Mucosa of descending colon (tissue), 3 donors: ENCODE results near the gene CAPN11. TPM values are rescaled to one million over a fixed set of nuclear protein-coding genes. Genes with fewer than 3 reads are reported as not detected.

Experiments used
- ATAC-seq: fragments of 200-7000 bp; cut with Tn5 transposase; one replicate; pipeline ENCODE4 v1.9.1; 2020; ENCODE audit warnings: mild to moderate bottlenecking, moderate library complexity
- DNase-seq, 3 donors: peaks; one replicate each; pipeline ENCODE4 v3.0.0-alpha.2; 2020
- H3K36me3 ChIP-seq: fragments of 200-600 bp; one replicate; pipeline ENCODE4 v1.8.0; 2021; ENCODE audit warnings: low read depth, mild to moderate bottlenecking
- H3K4me1 ChIP-seq: fragments of 200-600 bp; one replicate; pipeline ENCODE4 v1.8.0; 2021; ENCODE audit warnings: low read depth, mild to moderate bottlenecking
- H3K4me3 ChIP-seq: fragments of 200-600 bp; one replicate; pipeline ENCODE4 v1.8.0; 2021; ENCODE audit warnings: mild to moderate bottlenecking
- H3K9me3 ChIP-seq: fragments of 200-600 bp; one replicate; pipeline ENCODE4 v1.8.0; 2021; ENCODE audit warnings: mild to moderate bottlenecking
- CTCF ChIP-seq: fragments of 200-600 bp; IDR thresholded peaks from one replicate; pipeline ENCODE4 v1.8.0; 2022; ENCODE audit warnings: antibody characterized with exemption, mild to moderate bottlenecking
- intact Hi-C, 2 donors: fragments of 100-400 bp; cut with DNase I in 1 of 2; cut with micrococcal nuclease in 1 of 2; formaldehyde crosslinking; loops; one replicate each; pipeline versions ENCODE4 v1.11.0 to v1.11.1; 2022; cut with DNase I, micrococcal nuclease
- total RNA-seq, 3 donors: library from RNA; stranded (reverse); fragmentation: NEBNext Ultra II Directional in 2 of 3; extraction: Animal tissue kit (Norgen Biotek cat#: 25700) in 2 of 3; gene quantifications; one replicate each; pipeline versions ENCODE4 v1.2.1 to v1.2.4, GENCODE V29; 2021 to 2023
- donor health status: DM: no; HTN: no; CAD: no; lungs with moderate emphysema.
- donor health status: DM: no; HTN: no; CAD: no.
- donor health status: DM: no; HTN: yes; CAD: no.

CAPN11 gene
- total RNA-seq, 3 donors from 2014 or later = 0.35 to 1.2 (median 1.1) TPM

GRCh38 chr6:44219053-44219814, 60.6 kb downstream of the CAPN11 start:
- peak; percentile 68 for ATAC-seq

GRCh38 chr6:44219815-44220784, 61.5 kb downstream of the CAPN11 start:
- intact Hi-C loops = no loop called here
- Histone ChIP-seq H3K36me3 (no peaks in the 10 kb centered on the region), H3K4me3 (peak overlapping the region; percentile 15), H3K4me1 (peaks cover 35% of the 10 kb centered on the region), H3K9me3 (no peaks in the 10 kb centered on the region)
- DNase-seq (no peak), ATAC-seq (no peak)
- no peak for TF ChIP-seq CTCF

More at GRCh38 chr6:44219053-44219814, 60.6 kb downstream of the CAPN11 start:
- DNase-seq = peak; percentile 78 to 87 (median 85)
- TF ChIP-seq CTCF = no peak
- Histone ChIP-seq H3K36me3 (no peaks in the 10 kb centered on the region), H3K4me1 (peaks cover 33% of the 10 kb centered on the region), H3K4me3 (peak overlapping the region; percentile 15), H3K9me3 (no peaks in the 10 kb centered on the region)
- intact Hi-C loops = no loop called here

GRCh38 chr6:44220913-44221290, 62.3 kb downstream of the CAPN11 start:
- DNase-seq (no peak), ATAC-seq (no peak)
- Histone ChIP-seq H3K4me1 (peaks cover 36% of the 10 kb centered on the region), H3K36me3 (no peaks in the 10 kb centered on the region), H3K4me3 (no peak overlapping the region), H3K9me3 (no peaks in the 10 kb centered on the region)
- TF ChIP-seq CTCF = no peak
- intact Hi-C loops = no loop called here

- peak; percentile 81 for ATAC-seq
- intact Hi-C loops = no loop called here
- H3K9me3 ChIP-seq = no peaks in the 10 kb centered on the region
- TF ChIP-seq CTCF = peak; percentile 71
- no peaks in the 10 kb centered on the region for H3K36me3 ChIP-seq
- H3K4me1 ChIP-seq = peaks cover 38% of the 10 kb centered on the region
- DNase-seq = peak; percentile 95 to 97 (median 96)
- H3K4me3 ChIP-seq = no peak overlapping the region
These were observed 62.8 kb downstream of the CAPN11 start for GRCh38 chr6:44221291-44221960.

GRCh38 chr6:44221961-44222335, 63.3 kb downstream of the CAPN11 start:
- no peak for TF ChIP-seq CTCF
- peaks cover 38% of the 10 kb centered on the region for H3K4me1 ChIP-seq
- ATAC-seq = no peak
- no peak for DNase-seq
- no peaks in the 10 kb centered on the region for H3K9me3 ChIP-seq
- H3K4me3 ChIP-seq = no peak overlapping the region
- H3K36me3 ChIP-seq = no peaks in the 10 kb centered on the region
- intact Hi-C loops = no loop called here
